GM18520 (cell line): ENCODE measurements around the gene MYO16.

Experiments
- ATAC-seq: cut with Tn5 transposase; IDR thresholded peaks from one replicate; pipeline ENCODE4 v1.9.1; 2021; ENCODE audit not compliant: unreplicated experiment

The MYO16 gene

DNA sequence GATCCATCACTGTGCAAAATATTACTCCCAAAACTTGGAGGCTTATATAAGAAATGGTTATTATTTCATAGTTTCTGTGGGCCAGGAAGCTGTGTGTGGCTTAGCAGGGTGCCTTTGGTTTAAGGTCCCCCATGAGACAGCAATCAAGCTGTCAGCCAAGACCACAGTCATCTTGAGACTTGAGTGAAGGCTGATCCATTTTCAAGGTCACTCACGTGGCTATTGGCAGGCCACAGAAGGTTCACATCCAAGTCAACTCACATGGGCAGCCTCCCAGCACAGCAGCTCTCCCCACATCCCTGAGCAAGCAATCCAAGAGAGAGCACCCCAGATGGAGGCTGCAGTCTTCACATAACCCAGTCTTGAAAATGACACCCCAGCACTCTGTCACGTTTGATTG, 537.4 kb downstream of the MYO16 start:
- peak; percentile 27 for ATAC-seq

DNA sequence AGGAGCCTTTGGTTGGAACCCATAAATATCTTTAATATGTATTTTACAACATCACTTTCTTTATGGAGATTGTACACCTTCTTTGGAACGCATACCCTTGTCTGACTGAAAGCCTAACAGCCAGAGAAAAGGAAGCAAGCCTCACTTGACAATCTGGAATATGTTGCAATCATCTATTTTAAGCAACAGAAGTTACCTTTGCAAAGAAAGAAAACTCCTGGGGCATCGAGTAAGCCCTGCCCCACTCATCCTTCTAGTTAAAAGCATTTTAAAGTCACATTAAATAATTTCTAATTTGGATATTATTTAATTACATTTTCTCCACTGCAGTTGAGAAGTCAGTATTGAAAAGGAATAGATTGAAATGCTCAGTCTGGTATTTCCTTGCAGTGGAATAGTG, 542.7 kb downstream of the MYO16 start:
- no peak for ATAC-seq

DNA sequence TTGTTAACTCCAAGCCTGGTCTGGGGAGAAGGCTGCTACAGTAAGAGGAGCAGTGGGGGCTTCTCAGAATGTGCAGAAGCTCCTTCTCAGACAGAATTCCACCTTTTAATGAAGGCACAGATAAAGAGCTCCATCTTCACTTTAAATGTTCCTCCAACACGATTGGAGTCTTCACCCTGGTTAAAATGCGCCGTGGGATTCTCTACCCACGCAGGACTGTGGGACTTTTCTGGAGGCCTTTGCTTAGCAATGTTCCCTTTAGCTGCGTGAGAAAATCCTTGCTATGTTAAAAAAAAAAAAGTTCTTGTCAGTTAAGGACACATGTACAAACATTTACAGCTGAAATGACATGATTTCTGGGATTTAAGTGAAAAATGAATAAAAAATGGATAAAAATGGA, 546.3 kb downstream of the MYO16 start:
- no peak for ATAC-seq

DNA sequence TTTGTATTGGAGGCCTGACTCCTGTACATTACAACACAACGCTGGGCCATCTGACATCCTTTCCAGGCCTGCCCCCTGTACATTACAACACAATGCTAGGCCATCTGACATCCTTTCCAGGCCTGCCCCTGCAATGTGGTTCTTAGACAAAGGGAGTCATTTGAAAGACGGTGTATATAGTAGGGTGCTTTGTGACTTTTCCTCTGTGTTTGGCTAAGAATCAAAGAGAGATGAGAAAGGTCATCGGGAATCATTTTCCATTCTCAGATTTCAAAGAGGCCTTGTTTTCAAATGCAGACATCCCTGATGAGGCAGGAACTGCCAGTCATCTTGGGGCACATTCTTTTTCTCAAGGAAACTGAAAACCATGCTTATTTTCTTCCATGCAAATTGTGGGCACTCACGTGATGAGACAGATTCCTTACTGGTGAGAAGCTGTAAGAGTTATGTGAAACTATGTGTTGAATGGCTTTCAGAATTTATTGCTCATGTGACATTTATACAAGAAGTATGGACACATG, 551.6 kb downstream of the MYO16 start:
- ATAC-seq = no peak

DNA sequence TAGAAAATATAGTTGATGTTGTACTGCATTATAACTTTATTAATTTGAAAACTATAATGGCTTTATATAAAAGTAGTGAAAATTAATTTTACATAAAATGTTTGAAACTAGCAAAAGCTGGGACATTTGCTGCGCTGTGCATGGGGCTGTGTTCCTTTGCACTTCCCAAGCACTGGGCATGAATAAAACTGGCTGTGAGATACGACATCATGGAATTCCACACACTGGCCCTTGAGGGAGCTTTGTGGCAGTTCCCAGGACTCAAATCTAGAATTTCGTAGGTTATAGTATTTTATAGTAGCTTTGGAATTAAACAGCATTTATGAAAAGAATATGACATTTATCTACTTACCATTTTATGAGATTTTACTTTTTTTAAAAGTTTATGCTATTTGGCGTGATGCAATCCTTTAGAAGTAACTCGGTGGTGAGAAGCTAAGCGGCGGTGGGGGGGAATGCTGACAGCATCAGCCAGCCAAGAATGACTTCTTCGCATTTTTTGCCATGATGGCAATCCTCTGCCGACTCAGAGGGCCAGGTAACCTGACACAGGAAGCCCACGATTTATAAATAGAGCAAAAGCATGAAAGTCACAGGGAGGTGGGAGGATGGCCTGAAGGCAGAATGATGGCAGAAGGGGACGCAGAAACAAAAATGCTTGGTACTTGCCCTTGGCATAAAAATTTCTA, 553.5 kb downstream of the MYO16 start:
- no peak for ATAC-seq

DNA sequence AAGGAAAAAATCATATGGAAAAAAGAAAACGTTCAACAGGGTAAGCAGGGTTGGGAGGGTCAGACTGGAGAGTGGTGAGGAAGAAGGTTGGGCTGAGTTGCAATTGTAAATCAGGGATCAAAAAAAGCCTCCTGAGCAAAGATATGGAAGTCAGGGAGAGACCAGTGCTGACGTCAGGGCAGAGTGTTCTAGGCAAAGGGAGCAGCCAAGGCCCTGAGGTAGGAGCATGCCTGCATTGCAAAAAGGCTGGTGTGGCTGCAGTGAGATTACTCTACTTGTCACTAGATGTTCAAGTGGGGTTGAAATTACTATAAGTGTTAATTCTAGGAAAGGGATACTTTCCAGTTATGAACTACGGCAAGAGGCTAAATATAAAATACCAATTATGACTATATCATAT, 562.0 kb downstream of the MYO16 start:
- no peak for ATAC-seq

DNA sequence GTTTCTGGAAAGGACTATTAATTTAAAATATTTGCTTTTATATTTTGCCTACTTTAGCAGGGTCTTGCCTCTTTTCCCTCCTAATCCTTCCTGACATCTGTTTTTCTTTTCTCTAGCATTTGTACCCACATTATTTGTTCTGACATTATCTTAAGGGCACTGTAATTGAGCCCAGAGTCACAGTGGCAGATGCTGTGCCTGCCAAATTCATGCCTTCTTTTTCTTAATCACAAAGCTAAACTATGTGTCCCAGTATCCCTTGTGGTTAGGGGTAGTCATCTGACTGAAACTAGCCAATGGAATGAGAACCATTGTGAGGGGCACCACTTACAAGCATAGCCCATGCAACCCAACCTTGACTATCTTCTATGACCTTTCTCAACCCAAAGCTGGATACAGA, 562.9 kb downstream of the MYO16 start:
- ATAC-seq = no peak

DNA sequence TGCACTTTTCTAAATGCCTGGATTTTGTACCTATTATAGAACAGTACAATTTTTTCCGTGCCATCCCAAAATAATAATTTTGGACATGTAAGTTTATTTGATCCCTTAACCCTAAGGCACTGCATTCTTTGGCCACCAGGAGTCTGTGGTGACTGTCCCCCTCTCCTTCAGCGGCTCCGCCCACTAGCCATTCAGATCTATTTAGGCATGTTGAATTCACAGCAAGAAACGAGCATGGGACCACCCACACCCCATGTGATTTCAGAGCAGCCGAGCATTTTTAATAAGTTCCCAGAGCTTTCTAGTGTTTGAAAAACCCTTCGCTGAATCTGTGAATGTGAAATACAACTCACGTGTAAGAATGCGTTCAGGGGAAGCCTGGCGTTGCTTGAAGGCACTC, 567.5 kb downstream of the MYO16 start:
- ATAC-seq = no peak

DNA sequence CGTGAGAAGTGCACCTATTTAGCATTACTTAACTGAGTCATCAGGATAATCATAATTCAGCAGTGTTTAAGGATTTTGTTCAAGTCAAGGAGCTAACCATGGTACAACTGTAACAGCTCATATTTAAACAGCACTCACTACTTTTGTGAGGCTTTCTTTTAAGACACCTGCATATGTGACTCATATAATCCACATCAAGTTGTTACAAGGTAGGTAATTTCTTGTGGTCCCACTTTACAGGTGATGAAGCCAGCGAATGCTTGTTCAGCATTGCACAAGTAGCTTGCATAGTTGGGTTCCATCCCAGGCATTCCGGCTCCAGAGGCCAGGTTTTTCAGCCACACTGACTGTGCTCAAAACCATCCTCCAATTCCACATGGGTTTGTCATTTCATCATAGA, 569.2 kb downstream of the MYO16 start:
- no peak for ATAC-seq

DNA sequence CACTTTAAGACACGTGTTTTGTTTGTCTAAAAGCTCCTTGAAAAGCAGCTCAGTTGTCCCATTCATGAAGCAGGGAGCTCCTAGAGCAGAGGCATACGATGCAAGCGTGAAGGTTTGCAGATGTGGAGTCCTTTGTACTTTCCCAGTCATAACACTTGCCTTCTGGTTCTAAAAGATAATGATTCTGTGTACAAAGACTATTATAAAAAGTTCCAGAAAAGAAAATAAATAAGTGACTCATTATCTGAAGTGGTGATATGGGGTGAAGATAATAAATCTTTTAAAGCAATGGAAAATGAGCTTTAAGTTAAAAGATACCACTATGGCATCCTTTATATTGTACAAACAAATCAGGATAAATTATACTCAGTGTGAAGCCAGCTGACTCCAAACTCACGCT, 569.9 kb downstream of the MYO16 start:
- ATAC-seq = no peak

DNA sequence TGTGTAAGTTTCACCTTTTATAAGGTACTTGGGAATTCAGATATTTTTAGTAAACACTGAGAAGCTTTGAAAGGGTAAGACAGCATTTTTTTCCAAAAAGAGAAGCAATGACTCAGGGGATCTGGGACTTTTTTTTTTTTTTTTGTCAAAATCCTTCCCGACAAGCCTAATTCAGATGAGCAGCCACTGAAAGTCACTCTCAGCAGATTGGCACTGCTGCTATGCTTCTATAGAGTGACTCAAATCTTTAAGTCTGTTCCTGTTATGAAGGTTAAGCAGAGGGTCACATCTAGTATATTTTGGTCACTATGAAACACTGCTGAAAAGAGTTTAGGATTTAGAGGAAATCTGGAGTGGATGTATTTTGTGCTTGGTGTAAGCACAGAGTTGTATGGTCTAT, 571.1 kb downstream of the MYO16 start:
- no peak for ATAC-seq

DNA sequence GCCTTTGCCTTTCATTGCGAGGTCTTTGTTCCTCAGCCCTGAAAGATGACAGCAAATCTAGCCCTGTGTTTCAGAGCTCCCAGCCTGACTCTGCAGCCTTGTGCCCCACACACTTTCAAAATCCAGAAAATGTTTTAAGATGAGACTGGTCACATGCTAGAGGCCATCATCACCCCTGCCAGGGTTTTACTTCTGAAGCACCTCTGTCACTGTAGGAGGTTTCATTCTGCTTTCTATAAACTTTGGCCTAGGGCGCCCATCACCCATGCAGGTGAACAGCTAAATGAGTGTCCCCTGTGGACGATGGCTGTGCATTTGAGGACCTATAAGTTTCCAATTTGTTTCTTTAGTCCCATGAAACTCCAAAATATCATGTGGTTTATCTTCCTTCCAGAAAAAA, 574.2 kb downstream of the MYO16 start:
- no peak for ATAC-seq

DNA sequence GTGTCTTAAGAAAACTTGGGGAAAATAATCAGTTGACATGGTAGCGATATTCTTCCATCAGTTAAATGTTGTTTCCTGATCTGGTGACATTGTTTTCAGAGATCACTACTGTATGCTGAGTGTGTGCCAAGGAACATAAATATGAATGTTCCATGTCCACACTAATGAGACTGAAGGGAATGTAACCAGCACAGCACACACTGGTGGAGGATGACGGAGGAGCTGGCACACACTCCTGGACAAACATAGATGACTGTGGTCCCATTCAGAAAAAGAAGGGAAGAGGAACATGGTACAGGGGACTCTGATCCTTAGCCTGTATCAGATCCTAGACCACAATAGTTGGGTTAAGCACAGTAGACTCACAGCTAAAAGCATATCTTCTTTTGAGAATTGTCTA, 574.8 kb downstream of the MYO16 start:
- no peak for ATAC-seq

DNA sequence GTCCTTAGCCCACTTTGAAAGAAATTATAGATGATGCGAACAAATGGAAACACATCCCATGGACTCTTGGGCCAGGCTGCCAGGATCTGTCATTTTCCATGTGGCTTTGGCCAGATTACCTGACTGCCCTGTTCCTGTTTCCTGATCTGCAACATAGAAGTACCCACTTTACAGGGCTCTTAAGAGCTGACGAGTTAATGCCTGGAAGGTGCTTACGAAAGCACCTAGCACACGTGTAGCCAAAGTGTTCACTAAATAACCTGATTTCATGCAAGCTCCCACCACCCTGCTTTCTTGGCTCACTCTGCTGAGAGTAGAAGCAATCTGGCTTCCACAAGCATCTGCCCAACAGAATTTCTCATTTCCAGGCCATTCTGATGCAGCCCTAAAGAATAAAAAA, 575.2 kb downstream of the MYO16 start:
- ATAC-seq = no peak

DNA sequence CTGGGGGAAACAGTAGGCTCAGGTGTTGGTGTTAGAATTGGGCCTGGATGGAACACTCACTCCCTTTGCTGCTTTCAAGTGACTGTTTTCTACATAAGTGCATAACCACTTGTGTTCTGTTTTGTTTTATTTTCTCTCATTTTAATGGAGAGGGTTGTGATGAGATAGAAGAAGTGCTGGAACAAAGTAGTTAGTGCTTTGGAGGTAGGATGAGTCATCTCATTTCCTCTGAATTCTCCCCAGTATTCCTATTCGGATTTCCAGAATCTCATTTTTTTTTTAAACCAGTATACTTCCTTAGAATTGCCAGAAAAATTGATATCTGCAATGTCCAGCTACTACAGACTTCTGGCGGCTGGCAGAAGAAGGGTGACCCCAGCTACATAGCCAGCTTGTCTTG, 575.9 kb downstream of the MYO16 start:
- ATAC-seq = no peak

DNA sequence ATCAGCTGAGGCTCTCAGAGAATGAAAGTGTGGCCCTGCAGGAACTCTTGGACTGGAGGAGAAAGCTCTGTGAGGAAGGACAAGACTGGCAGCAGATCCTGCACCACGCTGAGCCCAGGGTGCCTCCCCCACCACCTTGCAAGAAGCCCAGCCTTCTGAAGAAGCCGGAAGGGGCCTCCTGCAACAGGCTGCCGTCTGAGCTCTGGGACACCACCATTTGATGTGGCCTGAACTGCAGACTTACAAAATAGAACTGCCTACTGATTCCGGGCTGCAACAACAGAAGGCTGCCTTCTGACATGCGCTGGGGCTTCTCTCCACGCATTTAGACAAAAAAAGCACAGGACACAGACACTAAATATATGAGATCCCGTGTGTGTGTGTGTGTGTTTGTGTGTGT, 577.2 kb downstream of the MYO16 start:
- no peak for ATAC-seq

DNA sequence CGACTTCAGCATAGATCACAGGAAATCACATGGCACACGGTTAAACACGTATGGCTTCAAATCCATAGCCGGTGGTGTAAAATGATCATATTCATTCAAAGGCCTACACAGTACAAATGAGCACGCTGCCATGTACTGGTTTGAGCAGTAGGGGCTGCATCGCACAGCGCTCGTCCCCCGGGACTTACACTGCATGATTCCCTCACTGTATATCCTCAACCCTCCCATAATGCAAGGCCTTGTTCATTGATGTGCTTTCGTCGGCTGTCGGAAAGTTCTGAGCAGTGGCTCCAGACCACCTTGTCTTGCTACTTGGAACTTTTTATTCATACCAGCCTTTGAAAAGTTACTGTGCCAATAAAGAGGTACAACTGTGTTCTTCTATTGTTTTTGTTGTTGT, 578.2 kb downstream of the MYO16 start:
- ATAC-seq = no peak

DNA sequence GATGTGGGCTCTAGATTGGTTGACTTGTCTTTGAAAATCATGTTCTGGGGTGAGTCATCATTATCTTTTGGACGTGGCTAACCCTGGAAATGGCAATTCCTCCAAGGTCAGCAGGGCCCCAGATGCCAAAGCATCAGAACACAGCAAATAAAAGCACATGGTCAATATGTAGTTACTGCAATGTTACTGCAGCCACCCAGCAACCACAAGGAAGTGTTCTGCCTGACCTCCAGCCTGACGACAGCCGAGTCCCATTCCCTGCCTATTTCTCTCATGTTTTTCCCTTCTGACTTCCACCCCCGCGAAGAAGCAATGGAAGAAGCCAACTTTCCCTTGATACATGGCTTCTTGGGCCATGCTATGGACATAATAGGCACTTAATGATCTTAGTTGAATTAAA, 579.1 kb downstream of the MYO16 start:
- no peak for ATAC-seq

DNA sequence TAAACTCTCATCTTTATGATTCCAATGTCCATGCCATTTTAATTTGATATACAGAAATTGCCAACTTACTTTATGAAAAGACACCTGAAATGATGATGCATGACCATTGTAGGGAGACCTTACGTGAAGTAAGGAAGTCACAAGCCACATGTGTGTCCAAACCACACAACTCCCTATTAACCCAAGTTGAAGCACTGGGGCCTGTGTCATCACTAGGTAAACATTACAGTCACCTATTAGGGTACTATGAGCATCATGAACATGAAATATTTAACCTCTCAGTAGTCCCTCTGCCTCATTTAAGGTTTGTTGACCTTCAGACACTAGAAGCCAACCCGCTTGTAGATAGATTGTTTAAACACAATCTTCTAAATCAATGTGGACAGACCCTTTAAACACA, 580.1 kb downstream of the MYO16 start:
- ATAC-seq = no peak

DNA sequence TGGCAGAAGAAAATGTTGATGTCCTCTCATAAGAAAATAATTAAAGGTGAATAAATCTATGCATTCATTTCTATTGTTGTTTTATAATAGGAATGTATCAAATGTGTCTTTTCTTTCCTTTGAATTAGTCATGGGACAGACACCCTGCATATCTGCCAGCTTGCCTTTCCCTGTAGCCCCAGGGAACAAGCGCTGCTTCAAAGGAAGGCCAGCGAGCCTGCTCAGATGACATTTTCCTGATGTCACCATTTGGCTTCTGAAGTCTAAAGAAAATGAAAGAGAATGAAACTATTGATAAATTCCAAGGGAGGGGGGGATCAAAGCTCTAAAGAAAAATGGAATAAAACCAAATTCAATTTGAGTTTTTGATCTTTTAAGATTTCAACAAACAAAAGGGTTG, 582.2 kb downstream of the MYO16 start:
- ATAC-seq = no peak

DNA sequence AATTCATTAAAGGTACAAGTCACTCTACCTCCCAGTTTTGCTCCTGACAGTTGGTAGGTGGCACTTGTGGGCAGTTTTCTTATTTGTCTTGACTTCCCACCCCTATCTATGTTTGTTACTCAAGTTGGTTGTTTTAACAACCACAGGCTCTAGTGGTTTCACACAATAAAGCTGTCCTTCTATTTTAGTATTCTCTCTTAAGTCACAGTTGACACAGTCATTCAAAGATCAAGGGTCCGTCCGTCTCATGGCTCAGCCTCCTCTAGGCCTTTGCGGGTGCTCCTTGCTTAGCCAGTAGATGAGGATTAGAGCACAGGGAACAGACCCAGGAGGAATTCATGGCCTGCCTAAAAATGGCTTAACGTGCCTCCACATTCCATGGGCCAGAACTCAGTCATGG, 583.2 kb downstream of the MYO16 start:
- ATAC-seq = peak; percentile 94

DNA sequence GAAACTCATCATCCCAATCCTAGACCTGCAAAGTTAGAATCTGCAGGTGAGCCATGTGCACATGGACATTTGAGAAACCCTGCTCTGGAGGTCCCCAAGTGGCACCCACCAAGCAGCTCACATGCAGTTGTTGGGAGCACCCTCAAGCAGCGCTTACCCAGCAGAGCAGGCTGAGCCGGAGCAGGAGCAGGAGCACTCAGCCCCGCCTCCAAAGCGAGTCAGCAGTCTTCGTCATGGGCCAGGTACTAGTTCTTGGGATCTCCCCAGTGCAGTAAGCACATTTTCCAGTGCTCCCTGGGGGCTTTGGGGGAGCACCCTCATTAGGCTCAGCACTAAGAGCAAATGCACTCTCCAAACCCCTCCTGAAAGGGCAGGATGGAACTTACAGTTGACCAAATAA, 584.3 kb downstream of the MYO16 start:
- no peak for ATAC-seq

DNA sequence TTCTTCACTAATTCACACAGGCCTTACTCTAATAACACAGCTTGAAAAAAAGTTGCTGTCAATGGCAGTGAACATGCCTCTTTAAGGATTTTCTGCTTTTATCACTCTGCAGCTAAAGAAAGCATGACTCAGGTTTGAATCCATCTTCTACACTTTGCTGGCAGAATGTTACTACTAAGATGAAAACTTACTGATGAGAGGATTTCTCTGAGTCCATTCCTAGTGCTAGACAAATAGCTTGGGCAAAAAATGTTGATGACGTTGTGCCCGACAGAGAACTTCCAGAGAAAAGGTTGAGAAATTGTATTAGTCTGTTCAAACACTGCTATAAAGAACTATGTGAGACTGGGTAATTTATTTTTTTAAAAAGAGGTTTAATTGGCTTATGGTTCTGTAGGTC, 585.0 kb downstream of the MYO16 start:
- ATAC-seq = no peak
